GM23248 (cell line): ENCODE measurements around the gene PANX2.

Experiments used
- EZH2 ChIP-seq: fragments of 200-600 bp; sonication (generic); IDR thresholded peaks from 2 replicates; pipeline ENCODE4 v1.6.1; 2018; ENCODE audit warnings: antibody characterized with exemption, mild to moderate bottlenecking; ENCODE audit not compliant: insufficient read depth, poor library complexity, severe bottlenecking
- EZH2phosphoT487 ChIP-seq: fragments of 200-600 bp; sonication (generic); IDR thresholded peaks from 2 replicates; pipeline ENCODE4 v1.6.1; 2018; ENCODE audit warnings: antibody characterized with exemption, moderate library complexity, mild to moderate bottlenecking, low read depth; ENCODE audit not compliant: insufficient read depth

- TF ChIP-seq EZH2 (no peak), EZH2phosphoT487 (no peak)
Measured at GRCh38 chr22:50229370-50229769, 58.8 kb downstream of the PANX2 start.
